Endothelial cell of umbilical vein (primary cell): Measurements from ENCODE around the gene RBMS3.

Experiments used
- FOS ChIP-seq: IDR thresholded peaks from 2 replicates; pipeline ENCODE4 v1.6.1; 2011; ENCODE audit warnings: mild to moderate bottlenecking, low read length, moderate library complexity, borderline replicate concordance; ENCODE audit not compliant: insufficient read depth
- POLR2AphosphoS5 ChIP-seq: IDR thresholded peaks from 2 replicates; pipeline ENCODE4 v1.6.1; 2012; ENCODE audit warnings: low read depth, mild to moderate bottlenecking, control low read depth, low read length, moderate library complexity; ENCODE audit not compliant: insufficient read depth
- TF ChIP-seq, protein P1 (sequence below): IDR thresholded peaks from 2 replicates; pipeline ENCODE4 v1.6.1; 2011; ENCODE audit not compliant: insufficient read depth, insufficient read length

DNA sequence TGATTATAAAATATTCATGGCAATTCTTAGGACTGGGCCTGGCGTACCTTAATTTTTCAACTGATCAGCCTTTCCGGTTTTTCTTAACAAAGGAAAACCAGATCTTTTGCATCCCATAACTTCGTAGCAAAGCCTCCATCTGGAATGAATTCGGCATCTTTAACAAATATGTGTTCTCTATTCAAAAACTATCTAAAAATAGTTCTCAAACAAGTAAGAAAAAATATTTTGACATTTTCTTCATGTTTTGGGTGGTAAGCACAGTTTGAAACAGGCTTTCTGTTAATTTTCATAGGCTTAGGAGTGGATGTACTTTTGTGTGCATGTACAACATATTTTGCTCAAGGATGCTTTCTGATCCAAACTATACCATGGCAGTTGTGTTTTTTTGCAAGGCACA, 55.1 kb downstream of the RBMS3 start:
- TF ChIP-seq, protein P1, sequence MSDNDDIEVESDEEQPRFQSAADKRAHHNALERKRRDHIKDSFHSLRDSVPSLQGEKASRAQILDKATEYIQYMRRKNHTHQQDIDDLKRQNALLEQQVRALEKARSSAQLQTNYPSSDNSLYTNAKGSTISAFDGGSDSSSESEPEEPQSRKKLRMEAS = no peak
- TF ChIP-seq FOS (no peak), POLR2AphosphoS5 (no peak)
